Esophagus mucosa (tissue), 1 donor: Measurements from ENCODE around the gene RPS6KA3. TPM values are rescaled to one million over a fixed set of nuclear protein-coding genes. Genes with fewer than 3 reads are reported as not detected.

Experiments used
- total RNA-seq: library from RNA; stranded (reverse); gene quantifications from one replicate; pipeline ENCODE4 v1.2.4, GENCODE V29; 2023
- donor health status: DM: yes; HTN: yes; CAD: no.

Gene RPS6KA3
- total RNA-seq, 1 donor from 2014 or later: 18.9 TPM

Other genes starting within 250 kb of the RPS6KA3 start
- gene MAP7D2, start 150.0 kb downstream of the RPS6KA3 start, total RNA-seq: 0.56 TPM
- gene EIF1AX, start 125.1 kb downstream of the RPS6KA3 start, total RNA-seq: 81.6 TPM